GM21723 (cell line): Measurements from ENCODE around the gene KCTD19.
"Not testable (repeated sequence)": the region's sequence is repeated elsewhere in the genome, so short reads cannot be mapped to it uniquely, and the experiment has no call there.

ENCODE experiments used
- ATAC-seq: cut with Tn5 transposase; IDR thresholded peaks from one replicate; pipeline ENCODE4 v1.9.1; 2021; ENCODE audit warnings: mild to moderate bottlenecking, moderate library complexity; ENCODE audit not compliant: unreplicated experiment

KCTD19 gene

GRCh38 chr16:67326472-67327309 is at the start of gene KCTD19, which contains the start of gene LRRC36:
Gene KCTD19 (minus strand): TSS chr16:67326741. CDS start chr16:67326707, 34 bp downstream.
Gene LRRC36 (plus strand): TSS chr16:67326815. CDS start chr16:67326863, 48 bp downstream.
- ATAC-seq: peak; percentile 35

GRCh38 chr16:67376012-67376411 is 49.5 kb upstream of the KCTD19 start:
- not testable (repeated sequence) for ATAC-seq

- ATAC-seq: no peak
These were observed 46.1 kb upstream of the KCTD19 start for GRCh38 chr16:67372664-67373063.

- no peak for ATAC-seq
These were observed 44.1 kb upstream of the KCTD19 start for GRCh38 chr16:67370661-67371060.

GRCh38 chr16:67364600-67365235 is 38.2 kb upstream of the KCTD19 start:
- no peak for ATAC-seq

- ATAC-seq: no peak
These were observed 34.5 kb upstream of the KCTD19 start for GRCh38 chr16:67361038-67361437.

GRCh38 chr16:67359540-67360269 is 33.2 kb upstream of the KCTD19 start:
- not testable (repeated sequence) for ATAC-seq

GRCh38 chr16:67357561-67357960 is 31.0 kb upstream of the KCTD19 start:
- ATAC-seq: no peak

GRCh38 chr16:67356396-67356795 is 29.9 kb upstream of the KCTD19 start:
- ATAC-seq: no peak

- not testable (repeated sequence) for ATAC-seq
These were observed 25.9 kb upstream of the KCTD19 start for GRCh38 chr16:67352463-67352862.

GRCh38 chr16:67350324-67350723 is 23.8 kb upstream of the KCTD19 start:
- no peak for ATAC-seq

- no peak for ATAC-seq
These were observed 22.6 kb upstream of the KCTD19 start for GRCh38 chr16:67349172-67349571.

- ATAC-seq: no peak
These were observed 19.8 kb upstream of the KCTD19 start for GRCh38 chr16:67346341-67346740.

- ATAC-seq: no peak
These were observed 18.9 kb upstream of the KCTD19 start for GRCh38 chr16:67345401-67345800.

- no peak for ATAC-seq
These were observed 16.1 kb upstream of the KCTD19 start for GRCh38 chr16:67342616-67343015.

GRCh38 chr16:67341250-67341649 is 14.7 kb upstream of the KCTD19 start:
- no peak for ATAC-seq

- ATAC-seq: no peak
These were observed 12.9 kb upstream of the KCTD19 start for GRCh38 chr16:67339453-67339852.

GRCh38 chr16:67336648-67337047 is 10.1 kb upstream of the KCTD19 start:
- no peak for ATAC-seq

GRCh38 chr16:67336116-67336515 is 9.6 kb upstream of the KCTD19 start:
- no peak for ATAC-seq

- no peak for ATAC-seq
These were observed 6.8 kb upstream of the KCTD19 start for GRCh38 chr16:67333315-67333714.

GRCh38 chr16:67329901-67330300 is 3.4 kb upstream of the KCTD19 start:
- ATAC-seq: no peak
